ENCODE results near the gene GON4L. TPM values are rescaled to one million over a fixed set of nuclear protein-coding genes. Genes with fewer than 3 reads are reported as not detected.
"Not testable (repeated sequence)": the region's sequence is repeated elsewhere in the genome, so short reads cannot be mapped to it uniquely, and the experiment has no call there.

GON4L gene
- total RNA-seq, 1 experiment from 2014 or later, result 54.4 TPM

GRCh38 chr1:155713075-155713474 lies 143.9 kb downstream of the GON4L start (continued):
- TF ChIP-seq FOXP1 (CRISPR knock-in tag; IDR thresholded peaks at IDR 0.05; ENCODE audit: borderline replicate concordance) (no peak), NFE2L1 (CRISPR knock-in tag; IDR thresholded peaks at IDR 0.05) (no peak), CREM (CRISPR knock-in tag; IDR thresholded peaks at IDR 0.05) (no peak), CBFB (CRISPR knock-in tag; IDR thresholded peaks at IDR 0.05; ENCODE audit: low read depth) (no peak), MXD4 (CRISPR knock-in tag; IDR thresholded peaks at IDR 0.05; ENCODE audit: borderline replicate concordance) (no peak), HMGXB4 (CRISPR knock-in tag; IDR thresholded peaks at IDR 0.05) (no peak), KAT7 (CRISPR knock-in tag; IDR thresholded peaks at IDR 0.05; ENCODE audit: borderline replicate concordance) (no peak)

- H3K36me3 Mint-ChIP-seq, result peaks cover 62% of the 10 kb centered on the region
- ATAC-seq, result not testable (repeated sequence)
These were observed 144.4 kb downstream of the GON4L start for GRCh38 chr1:155712636-155713035.

GRCh38 chr1:155711457-155711856 lies 145.6 kb downstream of the GON4L start:
- CTCF ChIA-PET; POLR2A ChIA-PET; H3K4me1 Mint-ChIP-seq; DNase-seq (ENCODE audit: low spot score); H3K9me3 Mint-ChIP-seq; H3K4me3 Mint-ChIP-seq; ATAC-seq; H3K27me3 Mint-ChIP-seq (ENCODE audit: low read depth); H3K27ac Mint-ChIP-seq: not testable (repeated sequence)
- H3K36me3 Mint-ChIP-seq, result peaks cover 55% of the 10 kb centered on the region

More at GRCh38 chr1:155712636-155713035, 144.4 kb downstream of the GON4L start:
- DNase-seq (ENCODE audit: low spot score); H3K9me3 Mint-ChIP-seq; POLR2A ChIA-PET; H3K27me3 Mint-ChIP-seq (ENCODE audit: low read depth); H3K4me1 Mint-ChIP-seq; H3K27ac Mint-ChIP-seq; H3K4me3 Mint-ChIP-seq: not testable (repeated sequence)
- TF ChIP-seq ZNF121 (CRISPR knock-in tag; IDR thresholded peaks at IDR 0.05), result peak; percentile 77; the same call in 1 of the 2 replicates
- CTCF ChIA-PET, result interaction anchor here (1.2 kb wide), 1 partner anchor 10 kb away, joined by 6 read pairs; no protein-coding TSS in a partner anchor

GRCh38 chr1:155709391-155709790 lies 147.6 kb downstream of the GON4L start:
- Mint-ChIP-seq H3K27me3 (ENCODE audit: low read depth) (no peaks in the 10 kb centered on the region), H3K27ac (no peak overlapping the region), H3K9me3 (peaks cover 4% of the 10 kb centered on the region), H3K36me3 (peaks cover 45% of the 10 kb centered on the region), H3K4me1 (no peaks in the 10 kb centered on the region), H3K4me3 (no peak overlapping the region)
- DNase-seq (ENCODE audit: low spot score) (no peak), ATAC-seq (no peak)
- POLR2A ChIA-PET, result no interaction called here
- CTCF ChIA-PET, result no interaction called here
- no peak for TF ChIP-seq ZNF281 (CRISPR knock-in tag; IDR thresholded peaks at IDR 0.05)
- no peak for TF ChIP-seq ZNF138 (CRISPR knock-in tag; conservative IDR thresholded peaks at IDR 0.05)
- TF ChIP-seq PREB (CRISPR knock-in tag; IDR thresholded peaks at IDR 0.05; ENCODE audit: borderline replicate concordance), result no peak
- TF ChIP-seq TEAD1 (CRISPR knock-in tag; IDR thresholded peaks at IDR 0.05), result no peak
- no peak for TF ChIP-seq GRHL2 (CRISPR knock-in tag; IDR thresholded peaks at IDR 0.05; ENCODE audit: insufficient replicate concordance, severe bottlenecking)
- no peak for TF ChIP-seq KAT7 (CRISPR knock-in tag; IDR thresholded peaks at IDR 0.05; ENCODE audit: borderline replicate concordance)
- TF ChIP-seq ATF6 (CRISPR knock-in tag; IDR thresholded peaks at IDR 0.05), result no peak
- no peak for TF ChIP-seq HMGA2 (CRISPR knock-in tag; IDR thresholded peaks at IDR 0.05)
- TF ChIP-seq MAX (CRISPR knock-in tag; IDR thresholded peaks at IDR 0.05), result no peak
- TF ChIP-seq TP53 (CRISPR knock-in tag; IDR thresholded peaks at IDR 0.05), result no peak
- TF ChIP-seq STAT6 (CRISPR knock-in tag; conservative IDR thresholded peaks at IDR 0.05; ENCODE audit: low read depth), result no peak
- TF ChIP-seq ZNF396 (CRISPR knock-in tag; IDR thresholded peaks at IDR 0.05; ENCODE audit: borderline replicate concordance), result no peak
- TF ChIP-seq CREM (CRISPR knock-in tag; IDR thresholded peaks at IDR 0.05), result no peak
- no peak for TF ChIP-seq ZNF317 (CRISPR knock-in tag; IDR thresholded peaks at IDR 0.05; ENCODE audit: borderline replicate concordance, low read depth)
